GM18499 (cell line): ENCODE data around the gene SLC16A13.
"Not testable (repeated sequence)": the region's sequence is repeated elsewhere in the genome, so short reads cannot be mapped to it uniquely, and the experiment has no call there.

Source experiments
- ATAC-seq: cut with Tn5 transposase; IDR thresholded peaks from one replicate; pipeline ENCODE4 v1.9.1; 2021; ENCODE audit warnings: moderate number of reproducible peaks; ENCODE audit not compliant: insufficient read depth, unreplicated experiment

SLC16A13 gene

GRCh38 chr17:7060165-7060891, 24.5 kb downstream of the SLC16A13 start:
- no peak for ATAC-seq

- no peak for ATAC-seq
These were observed 27.8 kb downstream of the SLC16A13 start for GRCh38 chr17:7063518-7064094.

- no peak for ATAC-seq
These were observed 28.4 kb downstream of the SLC16A13 start for GRCh38 chr17:7064261-7064660.

GRCh38 chr17:7067198-7067597, 31.4 kb downstream of the SLC16A13 start:
- ATAC-seq = no peak

GRCh38 chr17:7068268-7068667, 32.5 kb downstream of the SLC16A13 start:
- ATAC-seq = no peak

- no peak for ATAC-seq
These were observed 34.9 kb downstream of the SLC16A13 start for GRCh38 chr17:7070712-7071111.

GRCh38 chr17:7072406-7072805, 36.6 kb downstream of the SLC16A13 start:
- ATAC-seq = no peak

GRCh38 chr17:7074931-7075330, 39.1 kb downstream of the SLC16A13 start:
- ATAC-seq = no peak

- ATAC-seq = no peak
These were observed 42.2 kb downstream of the SLC16A13 start for GRCh38 chr17:7077911-7078546.

GRCh38 chr17:7078711-7079110, 42.9 kb downstream of the SLC16A13 start:
- no peak for ATAC-seq

- ATAC-seq = no peak
These were observed 44.0 kb downstream of the SLC16A13 start, which contains the start of gene CLEC10A for GRCh38 chr17:7079581-7080455. TSS of gene CLEC10A (minus strand) at chr17:7080251. CDS start at chr17:7078812, 1,439 bp downstream.

GRCh38 chr17:7080456-7081041, 44.7 kb downstream of the SLC16A13 start:
- ATAC-seq = no peak

GRCh38 chr17:7081341-7082062, 45.7 kb downstream of the SLC16A13 start:
- no peak for ATAC-seq

GRCh38 chr17:7083592-7083991, 47.8 kb downstream of the SLC16A13 start:
- ATAC-seq = no peak

GRCh38 chr17:7084088-7084487, 48.3 kb downstream of the SLC16A13 start:
- ATAC-seq = no peak

- not testable (repeated sequence) for ATAC-seq
These were observed 52.6 kb downstream of the SLC16A13 start for GRCh38 chr17:7088442-7088841.

GRCh38 chr17:7089570-7089969, 53.8 kb downstream of the SLC16A13 start:
- ATAC-seq = not testable (repeated sequence)
